ENCODE data around the gene GDF10.

GDF10 gene

GRCh38 chr10:47314416-47314970 is 14.5 kb downstream of the GDF10 start:
- Histone ChIP-seq H3K9ac (ENCODE audit: low read depth, low read length) (no peak overlapping the region), H3K4me1 (ENCODE audit: insufficient read depth, low read length) (peaks cover 32% of the 10 kb centered on the region)

DNA sequence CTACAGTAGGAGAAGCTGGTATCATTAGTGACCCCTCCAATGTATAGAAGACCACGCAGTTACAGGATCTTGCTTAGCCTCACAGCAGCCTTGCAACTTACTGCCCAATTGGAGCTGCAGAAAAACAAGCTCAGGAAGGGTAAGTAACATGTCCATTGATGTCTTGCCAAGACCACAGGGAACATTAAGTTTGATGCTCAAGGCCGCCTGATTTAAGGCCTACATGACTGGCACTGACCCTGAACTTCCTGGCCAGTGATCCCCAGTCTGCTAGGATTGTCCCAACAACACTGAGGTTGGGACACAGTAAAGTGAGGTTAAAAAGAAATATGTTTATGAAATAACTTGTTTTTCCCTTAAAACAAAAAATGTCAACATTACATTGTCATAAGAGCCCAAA is 15.4 kb downstream of the GDF10 start:
- Histone ChIP-seq H3K9me3 (ENCODE audit: insufficient read depth, low read length, severe bottlenecking) (no peaks in the 10 kb centered on the region), H3K4me3 (ENCODE audit: low read depth in 1 of 2, low read length in 2 of 2) (no peak overlapping the region), H3K9ac (ENCODE audit: low read depth, low read length) (no peak overlapping the region), H2AFZ (ENCODE audit: low read depth, low read length) (no peak overlapping the region), H3K4me2 (ENCODE audit: insufficient read depth, low read length) (no peak overlapping the region), H3K27me3 (ENCODE audit: insufficient read depth, low read length, poor library complexity) (no peaks in the 10 kb centered on the region), H4K20me1 (ENCODE audit: insufficient read depth, low read length) (no peaks in the 10 kb centered on the region; the same call in 1 of the 2 replicates), H3K36me3 (ENCODE audit: insufficient read depth, low read length) (no peaks in the 10 kb centered on the region), H3K27ac (ENCODE audit: low read length) (no peak overlapping the region), H3K79me2 (ENCODE audit: insufficient read depth, low read length) (no peaks in the 10 kb centered on the region), H3K4me1 (ENCODE audit: insufficient read depth, low read length) (peaks cover 23% of the 10 kb centered on the region)
- TF ChIP-seq EZH2 (IDR thresholded peaks at IDR 0.05; ENCODE audit: borderline replicate concordance, low read depth, low read length, severe bottlenecking) (no peak), CTCF (IDR thresholded peaks at IDR 0.05; ENCODE audit: borderline replicate concordance, extremely low read depth, low read length, poor library complexity, severe bottlenecking) (no peak)
- ATAC-seq (ENCODE audit: insufficient read depth, low read depth): no peak
- no peak for DNase-seq

More at GRCh38 chr10:47314416-47314970, 14.5 kb downstream of the GDF10 start:
- no peak overlapping the region for H2AFZ ChIP-seq (ENCODE audit: low read depth, low read length)
- H3K27me3 ChIP-seq (ENCODE audit: insufficient read depth, low read length, poor library complexity): no peaks in the 10 kb centered on the region
- no peaks in the 10 kb centered on the region for H3K9me3 ChIP-seq (ENCODE audit: insufficient read depth, low read length, severe bottlenecking)
- no peaks in the 10 kb centered on the region for H3K79me2 ChIP-seq (ENCODE audit: insufficient read depth, low read length)
- no peak for TF ChIP-seq EZH2 (IDR thresholded peaks at IDR 0.05; ENCODE audit: borderline replicate concordance, low read depth, low read length, severe bottlenecking)
- H4K20me1 ChIP-seq (ENCODE audit: insufficient read depth, low read length): no peaks in the 10 kb centered on the region; the same call in 1 of the 2 replicates
- no peak overlapping the region for H3K4me3 ChIP-seq (ENCODE audit: low read depth in 1 of 2, low read length in 2 of 2)
- no peak overlapping the region for H3K27ac ChIP-seq (ENCODE audit: low read length)
- no peak for DNase-seq
- no peak for ATAC-seq (ENCODE audit: insufficient read depth, low read depth)
- no peak overlapping the region for H3K4me2 ChIP-seq (ENCODE audit: insufficient read depth, low read length)
- no peaks in the 10 kb centered on the region for H3K36me3 ChIP-seq (ENCODE audit: insufficient read depth, low read length)

GRCh38 chr10:47316131-47316530 is 16.1 kb downstream of the GDF10 start:
- Histone ChIP-seq H3K79me2 (ENCODE audit: insufficient read depth, low read length) (no peaks in the 10 kb centered on the region), H3K9me3 (ENCODE audit: insufficient read depth, low read length, severe bottlenecking) (no peaks in the 10 kb centered on the region), H3K27me3 (ENCODE audit: insufficient read depth, low read length, poor library complexity) (no peaks in the 10 kb centered on the region), H3K4me2 (ENCODE audit: insufficient read depth, low read length) (no peak overlapping the region), H4K20me1 (ENCODE audit: insufficient read depth, low read length) (no peaks in the 10 kb centered on the region; the same call in 1 of the 2 replicates), H2AFZ (ENCODE audit: low read depth, low read length) (no peak overlapping the region), H3K36me3 (ENCODE audit: insufficient read depth, low read length) (no peaks in the 10 kb centered on the region), H3K4me1 (ENCODE audit: insufficient read depth, low read length) (peaks cover 16% of the 10 kb centered on the region), H3K9ac (ENCODE audit: low read depth, low read length) (no peak overlapping the region), H3K27ac (ENCODE audit: low read length) (no peak overlapping the region), H3K4me3 (ENCODE audit: low read depth in 1 of 2, low read length in 2 of 2) (no peak overlapping the region)
- ATAC-seq (ENCODE audit: insufficient read depth, low read depth) (no peak), DNase-seq (no peak)
- TF ChIP-seq EZH2 (IDR thresholded peaks at IDR 0.05; ENCODE audit: borderline replicate concordance, low read depth, low read length, severe bottlenecking) (no peak), CTCF (IDR thresholded peaks at IDR 0.05; ENCODE audit: borderline replicate concordance, extremely low read depth, low read length, poor library complexity, severe bottlenecking) (no peak)

DNA sequence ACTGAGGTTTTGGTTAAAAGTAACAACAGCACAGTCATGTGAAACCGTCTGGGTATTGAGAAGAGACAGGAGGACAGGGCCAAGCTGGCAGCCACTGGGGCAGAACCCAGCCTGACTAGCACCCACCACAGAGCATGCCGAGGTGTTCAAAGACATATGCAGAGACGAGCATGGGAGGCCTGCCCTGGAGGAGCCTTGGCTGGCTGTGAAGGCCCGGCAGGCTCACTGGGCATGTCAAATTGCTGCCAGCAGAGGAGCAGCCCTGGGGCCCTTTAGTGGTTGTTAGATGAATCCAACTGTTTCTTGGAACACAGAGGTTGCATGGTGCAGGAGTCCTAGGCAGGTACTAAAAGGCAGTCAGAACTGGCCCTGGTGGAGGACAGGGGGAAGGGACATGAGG is 17.3 kb downstream of the GDF10 start:
- H3K4me2 ChIP-seq (ENCODE audit: insufficient read depth, low read length): no peak overlapping the region
- no peak for DNase-seq
- no peaks in the 10 kb centered on the region for H3K9me3 ChIP-seq (ENCODE audit: insufficient read depth, low read length, severe bottlenecking)
- H3K27me3 ChIP-seq (ENCODE audit: insufficient read depth, low read length, poor library complexity): no peaks in the 10 kb centered on the region
- no peaks in the 10 kb centered on the region; the same call in 1 of the 2 replicates for H4K20me1 ChIP-seq (ENCODE audit: insufficient read depth, low read length)
- H3K9ac ChIP-seq (ENCODE audit: low read depth, low read length): no peak overlapping the region
- H3K4me1 ChIP-seq (ENCODE audit: insufficient read depth, low read length): peaks cover 5% of the 10 kb centered on the region
- TF ChIP-seq CTCF (IDR thresholded peaks at IDR 0.05; ENCODE audit: borderline replicate concordance, extremely low read depth, low read length, poor library complexity, severe bottlenecking): no peak
- no peak for TF ChIP-seq EZH2 (IDR thresholded peaks at IDR 0.05; ENCODE audit: borderline replicate concordance, low read depth, low read length, severe bottlenecking)
- H3K27ac ChIP-seq (ENCODE audit: low read length): no peak overlapping the region
- H3K79me2 ChIP-seq (ENCODE audit: insufficient read depth, low read length): no peaks in the 10 kb centered on the region
- H3K36me3 ChIP-seq (ENCODE audit: insufficient read depth, low read length): no peaks in the 10 kb centered on the region
- no peak for ATAC-seq (ENCODE audit: insufficient read depth, low read depth)
- no peak overlapping the region for H2AFZ ChIP-seq (ENCODE audit: low read depth, low read length)
- no peak overlapping the region for H3K4me3 ChIP-seq (ENCODE audit: low read depth in 1 of 2, low read length in 2 of 2)

Measured in DND-41 (cell line).